Peyer's patch (tissue), 4 donors: Measurements from ENCODE around the gene IRAK4. TPM values are rescaled to one million over a fixed set of nuclear protein-coding genes. Genes with fewer than 3 reads are reported as not detected.

ENCODE experiments used
- DNase-seq, 3 donors: peaks; one replicate each; pipeline ENCODE4 v3.0.0-alpha.2; 2017 to 2019
- H3K27ac ChIP-seq, 4 donors: fragments of 200-600 bp; sonication (generic); one replicate each; pipeline ENCODE4 v1.5.1; 2016 to 2019
- H3K27me3 ChIP-seq, 2 donors: fragments of 200-600 bp; sonication (generic); one replicate each; pipeline ENCODE4 v1.5.1; 2019
- H3K36me3 ChIP-seq, 3 donors: fragments of 200-600 bp; sonication (generic); one replicate each; pipeline ENCODE4 v1.5.1; 2016 to 2019
- H3K4me1 ChIP-seq, 4 donors: fragments of 200-600 bp; sonication (generic); one replicate each; pipeline ENCODE4 v1.5.1; 2016 to 2019
- H3K4me3 ChIP-seq, 4 donors: fragments of 200-600 bp; sonication (generic); 1 replicate in 3 of 4; 2 replicates in 1 of 4; pipeline ENCODE4 v1.5.1; 2016 to 2019; ENCODE audit warnings: mild to moderate bottlenecking in 1 of 4
- H3K9me3 ChIP-seq, 4 donors: fragments of 200-600 bp; sonication (generic); one replicate each; pipeline ENCODE4 v1.5.1; 2016 to 2019; ENCODE audit warnings: mild to moderate bottlenecking in 1 of 4
- POLR2A ChIP-seq, 2 donors: fragments of 450-650 bp; IDR thresholded peaks; one replicate each; pipeline ENCODE4 v1.5.1; 2017; ENCODE audit warnings: antibody characterized with exemption in 2 of 2, mild to moderate bottlenecking in 2 of 2, moderate library complexity in 2 of 2
- total RNA-seq, 4 donors: library from RNA; depleted of rRNA; stranded (reverse); fragments of >200 nt; gene quantifications; one replicate each; pipeline ENCODE4 v1.1.0, GENCODE V29; 2016
- TF ChIP-seq, protein P1 (sequence below), 6 experiments: fragments of 450-650 bp in 4 of 6; fragments of 200-600 bp in 2 of 6; sonication (generic) in 1 of 6; IDR thresholded peaks; one replicate each; pipeline ENCODE4 v1.5.1; 2017 to 2019; ENCODE audit warnings: antibody characterized with exemption in 6 of 6, mild to moderate bottlenecking in 3 of 6, moderate library complexity in 1 of 6

IRAK4 gene
- 10 to 100 TPM; 28.9 to 49.5 (median 41.3) TPM for total RNA-seq

DNA sequence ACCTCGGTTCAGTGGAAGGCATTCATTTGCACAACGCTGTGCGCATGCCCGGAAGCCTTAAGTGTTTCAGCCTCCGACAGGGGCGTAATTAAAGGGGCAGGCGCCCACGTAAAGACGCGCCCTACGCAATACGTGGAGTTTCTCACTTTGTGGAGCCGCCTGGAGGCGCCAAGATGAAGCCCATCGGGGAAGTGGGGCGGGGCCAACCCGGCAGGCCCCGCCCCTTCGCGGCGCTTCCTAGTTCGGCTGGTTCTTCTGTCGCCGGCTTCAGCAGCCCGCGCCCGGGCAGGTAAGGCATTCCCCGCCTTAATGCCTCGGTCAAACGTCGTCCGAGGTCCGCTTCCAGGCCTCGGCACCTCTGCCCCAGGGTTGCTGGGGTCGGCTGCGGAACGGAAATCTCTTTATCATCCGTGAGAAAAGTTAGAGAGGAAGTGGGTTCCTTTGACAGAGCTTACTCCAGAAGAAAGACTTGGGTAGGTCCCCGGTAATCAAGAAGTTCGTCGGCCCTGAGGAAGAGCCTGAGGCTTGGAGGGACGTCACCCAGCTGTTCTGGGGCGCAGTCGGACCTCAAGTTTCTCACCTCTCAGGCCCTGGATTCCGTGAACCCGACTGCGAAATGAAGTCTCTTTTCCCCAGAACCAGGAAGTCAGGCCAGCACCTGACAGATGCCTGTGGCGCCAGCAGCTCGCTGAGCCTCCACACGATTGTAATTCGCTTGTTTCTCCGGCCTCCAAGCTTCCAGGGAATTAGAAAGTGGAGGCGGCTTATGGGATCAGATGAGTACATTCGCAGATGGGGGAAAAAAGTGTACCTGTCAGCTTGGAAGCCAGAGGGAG is at the start of gene IRAK4, which contains the start of gene PUS7L:
Gene IRAK4, plus strand, starts transcription at position 224 of the 836 bp plus-strand sequence. CDS start 9,161 bp downstream, outside the sequence.
Gene PUS7L, minus strand, starts transcription at position 63 of the 836 bp plus-strand sequence. CDS start 3,545 bp downstream, outside the sequence.
- peak; percentile 94 to 98 (median 96) for DNase-seq
- H3K9me3 ChIP-seq = no peaks in the 10 kb centered on the region
- peak within 1 kb of the TSS; percentile 68 to 71 (median 70) for H3K4me3 ChIP-seq
- TF ChIP-seq POLR2A (IDR thresholded peaks at IDR 0.05) = peak; percentile 88 to 90
- TF ChIP-seq, protein P1, sequence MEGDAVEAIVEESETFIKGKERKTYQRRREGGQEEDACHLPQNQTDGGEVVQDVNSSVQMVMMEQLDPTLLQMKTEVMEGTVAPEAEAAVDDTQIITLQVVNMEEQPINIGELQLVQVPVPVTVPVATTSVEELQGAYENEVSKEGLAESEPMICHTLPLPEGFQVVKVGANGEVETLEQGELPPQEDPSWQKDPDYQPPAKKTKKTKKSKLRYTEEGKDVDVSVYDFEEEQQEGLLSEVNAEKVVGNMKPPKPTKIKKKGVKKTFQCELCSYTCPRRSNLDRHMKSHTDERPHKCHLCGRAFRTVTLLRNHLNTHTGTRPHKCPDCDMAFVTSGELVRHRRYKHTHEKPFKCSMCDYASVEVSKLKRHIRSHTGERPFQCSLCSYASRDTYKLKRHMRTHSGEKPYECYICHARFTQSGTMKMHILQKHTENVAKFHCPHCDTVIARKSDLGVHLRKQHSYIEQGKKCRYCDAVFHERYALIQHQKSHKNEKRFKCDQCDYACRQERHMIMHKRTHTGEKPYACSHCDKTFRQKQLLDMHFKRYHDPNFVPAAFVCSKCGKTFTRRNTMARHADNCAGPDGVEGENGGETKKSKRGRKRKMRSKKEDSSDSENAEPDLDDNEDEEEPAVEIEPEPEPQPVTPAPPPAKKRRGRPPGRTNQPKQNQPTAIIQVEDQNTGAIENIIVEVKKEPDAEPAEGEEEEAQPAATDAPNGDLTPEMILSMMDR (IDR thresholded peaks at IDR 0.05) = peak; percentile 25 to 61 (median 46)
- peak within 1 kb of the TSS; percentile 85 to 94 (median 92) for H3K27ac ChIP-seq
- H3K4me1 ChIP-seq = peaks cover 4 to 33% (median 19%) of the 10 kb centered on the region in 4 donors
- H3K27me3 ChIP-seq = no peaks in the 10 kb centered on the region
- peaks cover 0 to 7% (median 0%) of the 10 kb centered on the region in 3 donors for H3K36me3 ChIP-seq

- H3K4me3 ChIP-seq = no peak overlapping the region
- no peaks in the 10 kb centered on the region for H3K4me1 ChIP-seq
- no peak for TF ChIP-seq POLR2A (IDR thresholded peaks at IDR 0.05)
- TF ChIP-seq, protein P1 (IDR thresholded peaks at IDR 0.05) = no peak
- H3K27ac ChIP-seq = no peak overlapping the region
- no peaks in the 10 kb centered on the region for H3K27me3 ChIP-seq
- no peak for DNase-seq
- H3K36me3 ChIP-seq = no peaks in the 10 kb centered on the region
- H3K9me3 ChIP-seq = no peaks in the 10 kb centered on the region
Measured at GRCh38 chr12:43711348-43711747, 47.4 kb upstream of the IRAK4 start.

- no peaks in the 10 kb centered on the region for H3K36me3 ChIP-seq
- H3K9me3 ChIP-seq = no peaks in the 10 kb centered on the region
- H3K27ac ChIP-seq = no peak overlapping the region
- H3K27me3 ChIP-seq = no peaks in the 10 kb centered on the region
- TF ChIP-seq, protein P1 (IDR thresholded peaks at IDR 0.05) = no peak
- no peak for TF ChIP-seq POLR2A (IDR thresholded peaks at IDR 0.05)
- no peaks in the 10 kb centered on the region for H3K4me1 ChIP-seq
- no peak overlapping the region for H3K4me3 ChIP-seq
- no peak for DNase-seq
Measured at GRCh38 chr12:43722621-43723020, 36.1 kb upstream of the IRAK4 start.

GRCh38 chr12:43723134-43723533 is 35.6 kb upstream of the IRAK4 start:
- Histone ChIP-seq H3K27me3 (no peaks in the 10 kb centered on the region), H3K9me3 (no peaks in the 10 kb centered on the region), H3K36me3 (no peaks in the 10 kb centered on the region), H3K4me1 (no peaks in the 10 kb centered on the region), H3K27ac (no peak overlapping the region), H3K4me3 (no peak overlapping the region)
- no peak for DNase-seq
- TF ChIP-seq, protein P1 (IDR thresholded peaks at IDR 0.05) = no peak
- TF ChIP-seq POLR2A (IDR thresholded peaks at IDR 0.05) = no peak

- Histone ChIP-seq H3K9me3 (no peaks in the 10 kb centered on the region), H3K4me1 (no peaks in the 10 kb centered on the region), H3K27me3 (no peaks in the 10 kb centered on the region), H3K4me3 (no peak overlapping the region), H3K27ac (no peak overlapping the region), H3K36me3 (no peaks in the 10 kb centered on the region)
- DNase-seq = no peak
- TF ChIP-seq, protein P1 (IDR thresholded peaks at IDR 0.05) = peak in 1 of 6 experiments; percentile 9
- TF ChIP-seq POLR2A (IDR thresholded peaks at IDR 0.05) = no peak
Measured at GRCh38 chr12:43728117-43728516, 30.6 kb upstream of the IRAK4 start.
